HG03460 (cell line): ENCODE measurements around the gene TMEM17.

ENCODE experiments used
- ATAC-seq: cut with Tn5 transposase; IDR thresholded peaks from one replicate; pipeline ENCODE4 v1.9.1; 2021; ENCODE audit not compliant: unreplicated experiment

The TMEM17 gene

DNA sequence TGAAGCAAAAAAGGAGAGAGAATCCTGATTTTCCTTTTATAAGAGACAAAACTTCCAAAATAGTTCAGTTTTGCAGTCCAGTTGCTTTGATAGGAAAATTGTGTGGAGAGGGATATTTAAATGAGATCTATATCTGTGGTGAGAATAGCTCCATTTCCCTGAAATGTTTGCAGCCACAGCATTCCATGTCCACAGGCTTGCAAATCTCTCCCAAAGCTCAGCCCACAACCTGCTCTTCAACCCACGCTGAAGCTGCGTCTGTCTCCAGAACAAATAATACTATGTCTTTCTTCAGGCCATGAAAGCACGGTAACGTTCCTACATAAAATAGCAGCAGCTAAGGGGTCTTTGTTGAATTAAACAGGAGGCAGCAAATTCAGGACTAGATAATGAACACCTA lies 31.8 kb downstream of the TMEM17 start:
- ATAC-seq, result no peak

GRCh38 chr2:62473246-62473827 lies 32.7 kb downstream of the TMEM17 start:
- no peak for ATAC-seq

DNA sequence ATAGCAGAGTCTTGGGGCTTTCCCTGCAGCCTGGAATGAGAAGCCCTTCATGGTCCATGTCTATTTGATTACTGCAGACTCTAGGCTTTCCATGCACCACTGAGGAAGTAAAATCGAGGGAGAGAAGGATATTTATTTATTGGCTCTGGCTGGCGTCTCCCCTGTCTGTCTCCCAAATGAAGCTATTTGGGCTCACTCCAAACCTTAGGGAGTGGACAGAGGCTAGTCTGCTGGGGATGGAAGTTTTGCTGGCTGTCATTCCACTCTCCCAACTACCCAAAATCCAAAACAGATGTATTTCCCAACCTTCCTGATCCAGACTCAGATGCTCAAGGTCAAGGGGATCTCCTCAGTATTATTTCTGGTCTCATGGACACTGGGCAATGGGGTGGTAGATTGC lies 33.7 kb downstream of the TMEM17 start:
- ATAC-seq, result no peak

DNA sequence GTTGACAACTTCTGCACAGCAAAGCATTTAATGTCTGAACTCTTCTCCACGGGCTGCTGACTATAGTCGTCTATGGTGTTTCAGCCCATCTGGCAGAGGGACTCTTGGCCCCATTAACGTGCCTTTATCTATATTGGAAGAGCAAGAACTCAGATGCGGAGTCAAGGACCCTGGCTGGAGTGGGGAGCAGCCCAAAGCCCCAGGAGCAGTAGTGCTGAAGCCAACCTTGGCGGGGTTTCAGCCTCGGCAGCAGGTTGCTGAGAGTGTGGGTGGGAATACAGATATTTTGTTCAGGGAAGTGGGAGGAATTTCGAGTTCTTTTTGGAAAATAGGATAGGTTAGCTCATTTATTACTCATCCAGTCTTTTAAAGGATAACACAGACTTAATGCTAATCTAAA lies 34.2 kb downstream of the TMEM17 start:
- ATAC-seq, result no peak

DNA sequence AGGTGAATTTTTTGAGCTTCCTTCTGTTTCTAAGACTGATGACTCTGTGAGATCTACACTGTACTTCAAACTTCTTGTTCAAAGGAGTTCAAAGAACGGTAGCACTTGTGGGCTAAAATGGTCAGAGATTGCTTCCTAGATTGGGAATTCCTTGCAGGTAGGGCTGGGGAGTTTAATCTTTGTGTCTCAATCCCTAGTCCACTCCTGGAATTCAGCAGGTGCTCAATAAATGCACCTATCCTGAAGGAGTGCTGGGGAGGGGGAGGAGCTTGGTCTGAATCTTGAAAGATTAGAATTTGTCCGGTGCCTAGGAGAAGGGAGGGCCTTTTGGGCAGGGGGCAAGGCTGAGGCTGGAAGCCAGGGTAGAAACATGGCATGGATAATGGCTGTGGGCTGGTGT lies 34.6 kb downstream of the TMEM17 start:
- ATAC-seq, result no peak

GRCh38 chr2:62469548-62469947 lies 36.4 kb downstream of the TMEM17 start:
- no peak for ATAC-seq

- no peak for ATAC-seq
These were observed 36.9 kb downstream of the TMEM17 start for GRCh38 chr2:62469114-62469513.

DNA sequence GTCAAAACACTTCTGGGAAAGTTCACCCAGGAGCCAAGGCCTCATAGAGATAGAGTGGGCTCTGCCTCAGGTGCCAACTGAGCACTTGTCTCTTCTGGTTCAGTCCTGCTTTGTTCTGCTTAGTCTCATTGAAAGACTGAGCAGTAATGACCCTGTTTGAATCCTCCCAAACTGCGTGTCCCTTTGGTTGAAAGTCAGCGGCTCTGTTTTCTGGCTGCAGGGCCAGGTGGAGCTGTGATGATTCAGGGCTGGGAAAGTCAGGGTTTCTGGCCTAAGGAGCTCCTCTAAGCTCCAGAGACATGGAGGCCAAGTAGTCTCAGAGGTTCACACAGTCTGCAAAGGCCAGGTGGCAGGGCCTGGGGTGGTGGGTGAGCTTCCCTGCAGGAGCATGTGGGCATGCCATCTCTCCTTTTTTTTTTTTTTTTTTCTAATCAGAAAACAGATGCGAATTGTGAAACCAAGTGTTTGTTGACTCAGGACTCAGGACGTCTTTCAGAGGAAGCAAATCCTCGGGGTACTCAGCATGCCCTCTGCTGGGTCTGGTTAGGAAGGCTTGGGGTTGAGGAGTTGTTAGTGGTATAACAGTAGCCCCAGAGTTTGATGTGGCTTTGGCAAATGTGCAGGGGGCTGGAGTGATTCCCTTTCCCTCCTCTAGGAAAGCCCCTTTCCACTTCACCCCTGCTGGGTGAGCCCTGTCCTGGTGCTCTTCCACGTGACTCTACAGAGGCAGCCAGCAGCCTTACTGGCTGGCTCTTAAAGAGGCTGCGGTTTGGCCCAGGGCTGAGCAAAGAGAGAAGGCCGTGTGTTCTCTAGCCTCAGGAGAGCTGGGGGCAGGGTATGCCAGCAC lies 38.3 kb downstream of the TMEM17 start:
- ATAC-seq, result no peak

DNA sequence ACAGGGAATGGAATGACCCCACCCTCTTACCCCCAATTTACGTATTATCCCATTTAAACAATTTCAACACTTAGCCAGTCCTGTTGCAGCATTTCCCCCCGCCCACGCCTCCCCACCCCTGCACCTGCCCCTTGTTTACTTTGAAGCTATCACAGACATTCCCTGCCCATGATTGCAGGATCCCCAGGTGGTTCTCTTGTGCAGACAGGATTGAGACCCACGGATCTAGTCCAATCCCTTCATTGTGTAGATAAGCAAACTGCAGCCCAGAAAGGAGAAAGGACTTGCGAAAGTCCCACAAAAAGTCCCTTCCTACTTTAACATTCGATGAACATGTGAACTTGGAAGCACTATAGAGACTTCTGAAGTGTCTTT lies 38.9 kb downstream of the TMEM17 start:
- no peak for ATAC-seq

GRCh38 chr2:62466503-62466854 lies 39.5 kb downstream of the TMEM17 start:
- ATAC-seq, result no peak

- no peak for ATAC-seq
These were observed 40.1 kb downstream of the TMEM17 start for GRCh38 chr2:62465741-62466502.

GRCh38 chr2:62465039-62465740 lies 40.8 kb downstream of the TMEM17 start:
- ATAC-seq, result no peak

- ATAC-seq, result no peak
These were observed 41.6 kb downstream of the TMEM17 start for GRCh38 chr2:62464221-62465007.

- no peak for ATAC-seq
These were observed 43.8 kb downstream of the TMEM17 start for GRCh38 chr2:62462211-62462610.

DNA sequence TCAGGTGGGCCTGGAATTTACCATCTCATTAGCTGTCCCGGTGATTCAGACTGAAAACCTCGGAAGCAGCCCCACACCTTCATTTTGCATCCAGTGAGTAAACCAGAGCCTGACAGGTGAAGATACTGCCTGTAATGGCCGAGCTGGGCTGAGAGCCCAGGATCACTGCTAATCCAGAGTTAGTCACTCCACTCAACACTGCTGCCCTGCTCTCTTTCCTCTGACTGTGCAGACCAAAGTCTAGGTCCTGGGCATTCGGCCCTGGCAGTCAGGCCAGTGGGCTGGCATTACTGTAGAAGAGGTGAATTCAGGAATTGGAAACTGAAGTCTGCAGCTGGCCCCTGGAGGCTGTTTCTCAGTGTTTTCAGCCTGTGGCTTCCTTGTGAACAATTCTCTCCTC lies 44.3 kb downstream of the TMEM17 start:
- ATAC-seq, result no peak

GRCh38 chr2:62461017-62461553 lies 44.9 kb downstream of the TMEM17 start:
- no peak for ATAC-seq

DNA sequence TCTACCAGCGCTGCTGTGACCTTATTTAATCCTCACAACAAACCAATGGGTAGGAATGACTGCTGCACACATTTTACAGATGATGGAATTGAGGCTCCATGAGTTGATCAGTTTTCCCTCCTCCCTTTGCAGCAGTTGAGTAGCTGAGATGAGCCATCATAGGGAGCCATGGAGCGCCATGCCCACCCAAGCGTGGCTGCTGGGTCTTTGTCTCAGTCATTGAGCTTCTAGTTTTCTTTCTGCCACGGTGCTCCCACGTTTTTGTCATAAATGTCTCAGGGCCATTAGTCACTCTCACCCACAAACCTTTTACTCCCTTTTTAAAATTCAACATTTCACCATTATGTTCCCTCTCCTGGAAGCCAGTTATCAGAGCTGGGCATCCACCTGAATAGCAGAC lies 45.8 kb downstream of the TMEM17 start:
- no peak for ATAC-seq

- ATAC-seq, result no peak
These were observed 46.3 kb downstream of the TMEM17 start for GRCh38 chr2:62459672-62460071.

GRCh38 chr2:62459106-62459505 lies 46.9 kb downstream of the TMEM17 start:
- ATAC-seq, result no peak

DNA sequence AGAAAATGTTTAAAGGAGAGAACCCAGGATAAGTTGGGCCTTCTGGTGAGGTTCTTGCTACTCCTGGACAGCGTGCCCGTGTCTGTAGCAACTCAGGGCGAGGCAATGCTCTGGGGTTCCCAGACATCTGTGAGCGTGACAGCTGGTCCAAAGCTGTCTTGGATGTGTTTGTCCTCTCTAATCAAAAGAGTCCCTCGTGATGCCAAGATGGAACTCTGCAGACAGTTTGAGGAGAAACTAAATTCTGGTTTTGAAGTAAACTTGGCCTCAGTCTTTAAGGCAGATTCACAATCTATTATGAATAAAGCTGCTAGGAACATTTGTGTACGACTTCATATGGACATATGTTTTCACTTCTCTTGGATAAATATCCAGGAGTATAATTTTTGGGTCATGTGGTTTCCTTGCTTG lies 47.3 kb downstream of the TMEM17 start:
- ATAC-seq, result no peak
